Activated naive CD4-positive, alpha-beta T cell treated with anti-CD3 and anti-CD28 coated beads, Interleukin-2, amount 10 ng/mL, durations not matched to agents 7 days and 5 days (primary cell): ENCODE results near the gene GGT6.

Source experiments
- CTCF ChIA-PET: fragments of 350-600 bp; sonication (Branson Sonifier 250); formaldehyde crosslinking; loops from one replicate; lab custom pipeline; 2021; ENCODE audit warnings: antibody characterized with exemption; lab: Charles Lee
- DNase-seq: peaks from one replicate; pipeline ENCODE4 v3.0.0-alpha.2; 2020
- H3K27ac Mint-ChIP-seq: one replicate; pipeline ENCODE4 v1.8.0; 2021; ENCODE audit warnings: mild to moderate bottlenecking, moderate library complexity, mixed read lengths
- H3K27me3 Mint-ChIP-seq: one replicate; pipeline ENCODE4 v1.8.0; 2021; ENCODE audit warnings: mild to moderate bottlenecking, mixed read lengths
- H3K36me3 Mint-ChIP-seq: one replicate; pipeline ENCODE4 v1.8.0; 2021; ENCODE audit warnings: mixed read lengths
- H3K4me1 Mint-ChIP-seq: one replicate; pipeline ENCODE4 v1.8.0; 2021; ENCODE audit warnings: mixed read lengths
- H3K4me3 Mint-ChIP-seq: one replicate; pipeline ENCODE4 v1.8.0; 2021; ENCODE audit warnings: mild to moderate bottlenecking, moderate library complexity, mixed read lengths
- H3K9me3 Mint-ChIP-seq: one replicate; pipeline ENCODE4 v1.8.0; 2021; ENCODE audit warnings: mixed read lengths

GGT6 gene

GRCh38 chr17:4557626-4558346, 2.6 kb downstream of the GGT6 start:
- H3K4me1 Mint-ChIP-seq = peaks cover 52% of the 10 kb centered on the region
- no peak overlapping the region for H3K27ac Mint-ChIP-seq
- DNase-seq = no peak
- no peak overlapping the region for H3K4me3 Mint-ChIP-seq
- H3K27me3 Mint-ChIP-seq = no peaks in the 10 kb centered on the region
- CTCF ChIA-PET = interaction anchor here (1.1 to 3.3 kb wide), 2 partner anchors 7 to 9 kb away, joined by 9 to 12 read pairs; no protein-coding TSS in a partner anchor
- peaks cover 10% of the 10 kb centered on the region for H3K36me3 Mint-ChIP-seq
- H3K9me3 Mint-ChIP-seq = no peaks in the 10 kb centered on the region

- H3K4me3 Mint-ChIP-seq = no peak overlapping the region
- H3K27me3 Mint-ChIP-seq = no peaks in the 10 kb centered on the region
- no peaks in the 10 kb centered on the region for H3K9me3 Mint-ChIP-seq
- H3K36me3 Mint-ChIP-seq = peaks cover 13% of the 10 kb centered on the region
- peaks cover 44% of the 10 kb centered on the region for H3K4me1 Mint-ChIP-seq
- CTCF ChIA-PET = interaction anchor here (1.1 to 3.3 kb wide), 2 partner anchors 8 to 10 kb away, joined by 9 to 12 read pairs; no protein-coding TSS in a partner anchor
- no peak overlapping the region for H3K27ac Mint-ChIP-seq
- DNase-seq = no peak
Observed at GRCh38 chr17:4556996-4557395, 3.4 kb downstream of the GGT6 start.

- Mint-ChIP-seq H3K27me3 (no peaks in the 10 kb centered on the region), H3K4me1 (peaks cover 36% of the 10 kb centered on the region), H3K4me3 (peak overlapping the region; percentile 84), H3K9me3 (no peaks in the 10 kb centered on the region), H3K36me3 (peaks cover 13% of the 10 kb centered on the region), H3K27ac (peak overlapping the region; percentile 93)
- CTCF ChIA-PET = interaction anchor here (2.5 to 3.3 kb wide), 2 partner anchors 9 to 11 kb away, joined by 8 to 12 read pairs; no protein-coding TSS in a partner anchor
- DNase-seq = no peak
Observed at GRCh38 chr17:4555873-4556759, 4.3 kb downstream of the GGT6 start.

- Mint-ChIP-seq H3K4me1 (peaks cover 33% of the 10 kb centered on the region), H3K36me3 (peaks cover 19% of the 10 kb centered on the region), H3K27ac (peak within 1 kb of the TSS; percentile 93), H3K27me3 (no peaks in the 10 kb centered on the region), H3K4me3 (peak within 1 kb of the TSS; percentile 84), H3K9me3 (no peaks in the 10 kb centered on the region)
- DNase-seq = peak; percentile 98
- CTCF ChIA-PET = interaction anchor here (2.5 to 3.3 kb wide), 2 partner anchors 10 to 12 kb away, joined by 8 to 12 read pairs; no protein-coding TSS in a partner anchor
Observed at GRCh38 chr17:4554997-4555799, 5.2 kb downstream of the GGT6 start, which contains the start of gene MYBBP1A. Gene MYBBP1A (minus strand): TSS chr17:4555384. CDS start chr17:4555324, 60 bp downstream.

GRCh38 chr17:4554441-4554996, 5.9 kb downstream of the GGT6 start:
- Mint-ChIP-seq H3K4me3 (peak overlapping the region; percentile 84), H3K27me3 (no peaks in the 10 kb centered on the region), H3K4me1 (peaks cover 33% of the 10 kb centered on the region), H3K27ac (peak overlapping the region; percentile 93), H3K9me3 (no peaks in the 10 kb centered on the region), H3K36me3 (peaks cover 22% of the 10 kb centered on the region)
- CTCF ChIA-PET = interaction anchor here (2.5 to 3.3 kb wide), 2 partner anchors 10 to 13 kb away, joined by 8 to 12 read pairs; no protein-coding TSS in a partner anchor
- DNase-seq = no peak

GRCh38 chr17:4553669-4554068, 6.7 kb downstream of the GGT6 start:
- CTCF ChIA-PET = interaction anchor here (2.5 to 3.6 kb wide), 2 partner anchors 13 kb away, joined by 8 to 15 read pairs; no protein-coding TSS in a partner anchor
- H3K4me1 Mint-ChIP-seq = peaks cover 33% of the 10 kb centered on the region
- H3K9me3 Mint-ChIP-seq = no peaks in the 10 kb centered on the region
- DNase-seq = no peak
- H3K4me3 Mint-ChIP-seq = peak overlapping the region; percentile 84
- no peaks in the 10 kb centered on the region for H3K27me3 Mint-ChIP-seq
- peaks cover 23% of the 10 kb centered on the region for H3K36me3 Mint-ChIP-seq
- H3K27ac Mint-ChIP-seq = no peak overlapping the region

GRCh38 chr17:4551796-4552525, 8.4 kb downstream of the GGT6 start:
- H3K9me3 Mint-ChIP-seq = no peaks in the 10 kb centered on the region
- CTCF ChIA-PET = interaction anchor here (0.7 to 3.6 kb wide), 3 partner anchors 13 to 15 kb away, joined by 3 to 15 read pairs (median 5); no protein-coding TSS in a partner anchor
- no peak overlapping the region for H3K27ac Mint-ChIP-seq
- DNase-seq = no peak
- peaks cover 25% of the 10 kb centered on the region for H3K36me3 Mint-ChIP-seq
- H3K27me3 Mint-ChIP-seq = no peaks in the 10 kb centered on the region
- H3K4me3 Mint-ChIP-seq = no peak overlapping the region
- H3K4me1 Mint-ChIP-seq = peaks cover 30% of the 10 kb centered on the region

GRCh38 chr17:4551141-4551540, 9.2 kb downstream of the GGT6 start:
- Mint-ChIP-seq H3K9me3 (no peaks in the 10 kb centered on the region), H3K36me3 (peaks cover 25% of the 10 kb centered on the region), H3K4me3 (no peak overlapping the region), H3K27ac (no peak overlapping the region), H3K4me1 (peaks cover 24% of the 10 kb centered on the region), H3K27me3 (no peaks in the 10 kb centered on the region)
- CTCF ChIA-PET = interaction anchor here (0.7 to 3.6 kb wide), 2 partner anchors 14 to 16 kb away, joined by 3 to 15 read pairs; no protein-coding TSS in a partner anchor
- DNase-seq = no peak

GRCh38 chr17:4550534-4551039, 9.8 kb downstream of the GGT6 start:
- Mint-ChIP-seq H3K27me3 (no peaks in the 10 kb centered on the region), H3K27ac (no peak overlapping the region), H3K9me3 (no peaks in the 10 kb centered on the region), H3K36me3 (peaks cover 25% of the 10 kb centered on the region), H3K4me1 (peaks cover 18% of the 10 kb centered on the region), H3K4me3 (no peak overlapping the region)
- DNase-seq = no peak
- CTCF ChIA-PET = interaction anchor here (3.6 kb wide), 1 partner anchor 16 kb away, joined by 15 read pairs; no protein-coding TSS in a partner anchor

GRCh38 chr17:4549781-4550533, 10.4 kb downstream of the GGT6 start:
- no peak overlapping the region for H3K4me3 Mint-ChIP-seq
- no peak for DNase-seq
- peaks cover 25% of the 10 kb centered on the region for H3K36me3 Mint-ChIP-seq
- H3K4me1 Mint-ChIP-seq = peaks cover 14% of the 10 kb centered on the region
- H3K27ac Mint-ChIP-seq = no peak overlapping the region
- CTCF ChIA-PET = interaction anchor here (3.6 kb wide), 1 partner anchor 17 kb away, joined by 15 read pairs; no protein-coding TSS in a partner anchor
- no peaks in the 10 kb centered on the region for H3K9me3 Mint-ChIP-seq
- no peaks in the 10 kb centered on the region for H3K27me3 Mint-ChIP-seq

- DNase-seq = no peak
- Mint-ChIP-seq H3K27me3 (no peaks in the 10 kb centered on the region), H3K9me3 (no peaks in the 10 kb centered on the region), H3K4me1 (peaks cover 5% of the 10 kb centered on the region), H3K27ac (no peak overlapping the region), H3K36me3 (peaks cover 20% of the 10 kb centered on the region), H3K4me3 (no peak overlapping the region)
- CTCF ChIA-PET = no interaction called here
Observed at GRCh38 chr17:4548721-4549531, 11.5 kb downstream of the GGT6 start.
